ENCODE results near the gene PITPNM3. TPM values are rescaled to one million over a fixed set of nuclear protein-coding genes. Genes with fewer than 3 reads are reported as not detected.

The PITPNM3 gene
- polyA plus RNA-seq, 1 donor, result 1.4 TPM

DNA sequence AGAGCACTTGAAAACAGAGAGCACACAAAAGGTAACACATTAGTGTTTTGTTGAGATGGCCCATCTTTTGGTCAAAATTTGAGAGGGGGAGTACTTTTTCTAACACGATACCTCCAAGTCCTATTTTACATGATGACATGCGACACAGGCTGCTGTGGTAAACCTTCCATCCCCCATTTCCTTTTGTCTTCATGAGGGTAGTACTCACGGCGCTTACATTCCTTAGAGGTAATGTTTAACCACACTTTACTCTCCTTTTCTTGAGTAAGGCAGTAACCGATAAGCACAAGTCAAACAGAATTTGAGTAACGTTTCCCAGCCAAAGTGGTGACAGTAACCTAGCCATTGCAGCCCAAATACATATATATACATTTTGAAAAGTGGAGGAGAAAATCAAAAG is 35.8 kb upstream of the PITPNM3 start:
- H3K27me3 ChIP-seq (ENCODE audit: control insufficient read depth, insufficient read depth, low read length), result no peaks in the 10 kb centered on the region
- no peak overlapping the region for H3K27ac ChIP-seq (ENCODE audit: low read length)
- 0% methylated on average over 2 of the region's 6 CpGs for WGBS (ENCODE audit: insufficient coverage, low lambda C conversion rate)
- H3K9me3 ChIP-seq (ENCODE audit: control insufficient read depth, low read depth, low read length), result no peaks in the 10 kb centered on the region
- peak; percentile 44 to 70 for DNase-seq
- peaks cover 64% of the 10 kb centered on the region for H3K36me3 ChIP-seq (ENCODE audit: control insufficient read depth, insufficient read depth, low read length)
- H3K4me1 ChIP-seq (ENCODE audit: control insufficient read depth, insufficient read depth, low read length), result no peaks in the 10 kb centered on the region
- H3K4me3 ChIP-seq (ENCODE audit: low read length), result no peak overlapping the region

- no peak overlapping the region for H3K4me3 ChIP-seq (ENCODE audit: low read length)
- no peaks in the 10 kb centered on the region for H3K4me1 ChIP-seq (ENCODE audit: control insufficient read depth, insufficient read depth, low read length)
- no peaks in the 10 kb centered on the region for H3K27me3 ChIP-seq (ENCODE audit: control insufficient read depth, insufficient read depth, low read length)
- H3K27ac ChIP-seq (ENCODE audit: low read length), result no peak overlapping the region
- H3K9me3 ChIP-seq (ENCODE audit: control insufficient read depth, low read depth, low read length), result no peaks in the 10 kb centered on the region
- H3K36me3 ChIP-seq (ENCODE audit: control insufficient read depth, insufficient read depth, low read length), result peaks cover 64% of the 10 kb centered on the region
- WGBS (ENCODE audit: insufficient coverage, low lambda C conversion rate), result 58% methylated on average over 2 of the region's 7 CpGs
- DNase-seq, result no peak
Observed at GRCh38 chr17:6591599-6592158, 35.3 kb upstream of the PITPNM3 start.

- H3K4me1 ChIP-seq (ENCODE audit: control insufficient read depth, insufficient read depth, low read length), result no peaks in the 10 kb centered on the region
- peaks cover 61% of the 10 kb centered on the region for H3K36me3 ChIP-seq (ENCODE audit: control insufficient read depth, insufficient read depth, low read length)
- DNase-seq, result no peak
- H3K9me3 ChIP-seq (ENCODE audit: control insufficient read depth, low read depth, low read length), result peaks cover 4% of the 10 kb centered on the region
- WGBS (ENCODE audit: insufficient coverage, low lambda C conversion rate), result no CpG with 5 or more reads among the region's 15 CpGs
- no peaks in the 10 kb centered on the region for H3K27me3 ChIP-seq (ENCODE audit: control insufficient read depth, insufficient read depth, low read length)
- no peak overlapping the region for H3K4me3 ChIP-seq (ENCODE audit: low read length)
- H3K27ac ChIP-seq (ENCODE audit: low read length), result no peak overlapping the region
Observed at GRCh38 chr17:6589266-6589946, 33.1 kb upstream of the PITPNM3 start.

GRCh38 chr17:6588165-6588564 is 31.8 kb upstream of the PITPNM3 start:
- Histone ChIP-seq H3K4me3 (ENCODE audit: low read length) (no peak overlapping the region), H3K36me3 (ENCODE audit: control insufficient read depth, insufficient read depth, low read length) (peaks cover 65% of the 10 kb centered on the region), H3K27ac (ENCODE audit: low read length) (no peak overlapping the region), H3K27me3 (ENCODE audit: control insufficient read depth, insufficient read depth, low read length) (no peaks in the 10 kb centered on the region), H3K4me1 (ENCODE audit: control insufficient read depth, insufficient read depth, low read length) (no peaks in the 10 kb centered on the region), H3K9me3 (ENCODE audit: control insufficient read depth, low read depth, low read length) (peaks cover 4% of the 10 kb centered on the region)
- DNase-seq, result no peak
- WGBS (ENCODE audit: insufficient coverage, low lambda C conversion rate), result 90% methylated on average over 3 of the region's 5 CpGs

GRCh38 chr17:6587310-6587709 is 31.0 kb upstream of the PITPNM3 start:
- Histone ChIP-seq H3K27ac (ENCODE audit: low read length) (no peak overlapping the region), H3K27me3 (ENCODE audit: control insufficient read depth, insufficient read depth, low read length) (no peaks in the 10 kb centered on the region), H3K4me1 (ENCODE audit: control insufficient read depth, insufficient read depth, low read length) (no peaks in the 10 kb centered on the region), H3K36me3 (ENCODE audit: control insufficient read depth, insufficient read depth, low read length) (peaks cover 65% of the 10 kb centered on the region), H3K4me3 (ENCODE audit: low read length) (no peak overlapping the region), H3K9me3 (ENCODE audit: control insufficient read depth, low read depth, low read length) (peaks cover 4% of the 10 kb centered on the region)
- WGBS (ENCODE audit: insufficient coverage, low lambda C conversion rate), result 100% methylated on average over 4 of the region's 4 CpGs
- DNase-seq, result no peak

DNA sequence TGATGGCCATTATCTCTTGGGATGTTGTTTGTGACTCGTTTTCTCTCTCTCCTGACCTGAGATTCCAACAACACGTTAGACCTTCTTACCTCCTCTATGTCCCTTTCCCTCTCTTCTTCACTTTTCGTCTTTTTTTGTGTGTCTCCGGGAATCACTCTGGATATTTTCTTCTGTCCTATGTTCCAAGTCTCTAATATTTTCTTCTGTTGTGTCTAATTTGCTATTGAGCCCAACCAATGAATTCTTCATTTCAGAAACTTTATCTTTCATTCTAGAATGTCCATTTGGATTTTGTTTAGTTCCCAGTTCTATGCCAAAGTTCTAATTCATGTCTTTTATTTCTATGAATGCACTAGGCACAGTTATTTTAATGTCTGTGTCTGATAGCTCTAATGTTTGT is 27.1 kb upstream of the PITPNM3 start:
- H3K36me3 ChIP-seq (ENCODE audit: control insufficient read depth, insufficient read depth, low read length), result peaks cover 59% of the 10 kb centered on the region
- peaks cover 4% of the 10 kb centered on the region for H3K9me3 ChIP-seq (ENCODE audit: control insufficient read depth, low read depth, low read length)
- no peak overlapping the region for H3K27ac ChIP-seq (ENCODE audit: low read length)
- WGBS (ENCODE audit: insufficient coverage, low lambda C conversion rate), result 100% methylated on average over 4 of the region's 4 CpGs
- no peaks in the 10 kb centered on the region for H3K4me1 ChIP-seq (ENCODE audit: control insufficient read depth, insufficient read depth, low read length)
- no peak overlapping the region for H3K4me3 ChIP-seq (ENCODE audit: low read length)
- no peaks in the 10 kb centered on the region for H3K27me3 ChIP-seq (ENCODE audit: control insufficient read depth, insufficient read depth, low read length)
- DNase-seq, result no peak

- DNase-seq, result peak in 1 of 2 donors; percentile 35
- Histone ChIP-seq H3K27ac (ENCODE audit: low read length) (no peak overlapping the region), H3K36me3 (ENCODE audit: control insufficient read depth, insufficient read depth, low read length) (peaks cover 53% of the 10 kb centered on the region), H3K4me1 (ENCODE audit: control insufficient read depth, insufficient read depth, low read length) (no peaks in the 10 kb centered on the region), H3K27me3 (ENCODE audit: control insufficient read depth, insufficient read depth, low read length) (no peaks in the 10 kb centered on the region), H3K9me3 (ENCODE audit: control insufficient read depth, low read depth, low read length) (peaks cover 4% of the 10 kb centered on the region), H3K4me3 (ENCODE audit: low read length) (no peak overlapping the region)
- no CpG with 5 or more reads among the region's 9 CpGs for WGBS (ENCODE audit: insufficient coverage, low lambda C conversion rate)
Observed at GRCh38 chr17:6580625-6581024, 24.3 kb upstream of the PITPNM3 start.

DNA sequence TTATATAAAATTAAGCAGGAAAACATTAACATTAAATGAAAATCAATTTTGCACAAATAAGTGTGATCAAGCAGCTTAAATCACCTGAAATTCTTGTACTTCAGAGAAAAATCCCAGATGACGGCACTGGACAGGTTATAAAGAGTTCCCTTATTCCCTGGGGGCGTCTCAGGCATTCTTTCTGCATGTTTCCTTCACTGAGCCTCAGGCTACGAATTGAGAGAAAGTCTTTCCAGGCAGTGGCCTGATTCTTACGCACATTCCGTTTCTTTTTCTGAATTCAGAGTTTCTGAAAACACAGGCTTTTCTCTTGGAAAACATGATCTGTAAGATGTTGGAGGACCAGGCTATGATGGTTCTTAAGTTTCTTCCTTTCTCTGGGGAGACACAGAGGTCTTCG is 22.1 kb upstream of the PITPNM3 start:
- Histone ChIP-seq H3K4me1 (ENCODE audit: control insufficient read depth, insufficient read depth, low read length) (no peaks in the 10 kb centered on the region), H3K27ac (ENCODE audit: low read length) (no peak overlapping the region), H3K4me3 (ENCODE audit: low read length) (no peak overlapping the region), H3K9me3 (ENCODE audit: control insufficient read depth, low read depth, low read length) (no peaks in the 10 kb centered on the region), H3K36me3 (ENCODE audit: control insufficient read depth, insufficient read depth, low read length) (peaks cover 35% of the 10 kb centered on the region), H3K27me3 (ENCODE audit: control insufficient read depth, insufficient read depth, low read length) (no peaks in the 10 kb centered on the region)
- no peak for DNase-seq
- 100% methylated on average over 1 of the region's 6 CpGs for WGBS (ENCODE audit: insufficient coverage, low lambda C conversion rate)

DNA sequence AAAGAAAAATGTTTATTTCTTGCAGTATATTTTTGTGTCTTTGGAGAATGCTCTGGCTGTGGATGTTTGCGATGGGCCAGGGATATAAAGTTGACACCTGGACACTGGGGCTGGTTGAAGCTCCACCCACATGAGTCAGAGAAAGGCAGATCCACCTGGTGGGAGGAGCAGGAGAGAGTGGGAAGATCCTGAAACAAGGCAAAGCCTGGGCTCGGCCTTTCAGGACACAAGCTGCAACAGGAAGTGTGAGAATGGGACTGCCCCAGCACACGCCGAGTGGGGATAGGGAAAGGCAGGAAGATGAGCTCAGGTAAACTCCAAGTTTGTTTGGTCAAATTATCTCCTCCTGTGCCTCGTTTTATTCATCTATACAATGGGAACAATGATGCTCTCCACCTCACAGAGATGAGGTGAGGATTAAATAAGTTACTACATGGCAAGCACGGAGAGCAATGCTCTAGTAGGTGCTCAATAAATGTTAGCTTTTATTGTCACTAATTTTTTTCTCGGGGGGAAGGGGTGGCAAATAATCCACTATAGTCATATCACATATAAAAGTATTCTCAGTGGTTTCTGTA is 21.4 kb upstream of the PITPNM3 start:
- 65% methylated on average over 3 of the region's 7 CpGs for WGBS (ENCODE audit: insufficient coverage, low lambda C conversion rate)
- no peaks in the 10 kb centered on the region for H3K4me1 ChIP-seq (ENCODE audit: control insufficient read depth, insufficient read depth, low read length)
- H3K36me3 ChIP-seq (ENCODE audit: control insufficient read depth, insufficient read depth, low read length), result peaks cover 32% of the 10 kb centered on the region
- peak in 1 of 2 donors; percentile 43 for DNase-seq
- no peaks in the 10 kb centered on the region for H3K9me3 ChIP-seq (ENCODE audit: control insufficient read depth, low read depth, low read length)
- no peak overlapping the region for H3K4me3 ChIP-seq (ENCODE audit: low read length)
- no peak overlapping the region for H3K27ac ChIP-seq (ENCODE audit: low read length)
- no peaks in the 10 kb centered on the region for H3K27me3 ChIP-seq (ENCODE audit: control insufficient read depth, insufficient read depth, low read length)

GRCh38 chr17:6576038-6576785 is 19.9 kb upstream of the PITPNM3 start:
- Histone ChIP-seq H3K36me3 (ENCODE audit: control insufficient read depth, insufficient read depth, low read length) (peaks cover 26% of the 10 kb centered on the region), H3K4me1 (ENCODE audit: control insufficient read depth, insufficient read depth, low read length) (no peaks in the 10 kb centered on the region), H3K9me3 (ENCODE audit: control insufficient read depth, low read depth, low read length) (no peaks in the 10 kb centered on the region), H3K4me3 (ENCODE audit: low read length) (no peak overlapping the region), H3K27ac (ENCODE audit: low read length) (no peak overlapping the region), H3K27me3 (ENCODE audit: control insufficient read depth, insufficient read depth, low read length) (no peaks in the 10 kb centered on the region)
- no peak for DNase-seq
- WGBS (ENCODE audit: insufficient coverage, low lambda C conversion rate), result no CpG with 5 or more reads among the region's 7 CpGs

All from large intestine (tissue), 3 donors.